GM23338 (cell line): ENCODE measurements around the gene ARHGEF38. TPM values are rescaled to one million over a fixed set of nuclear protein-coding genes. Genes with fewer than 3 reads are reported as not detected.

ENCODE experiments used
- ATAC-seq: fragments of 200-7000 bp; cut with Tn5 transposase; 3 replicates; pipeline ENCODE4 v1.9.1; 2020
- DNase-seq: peaks from one replicate; pipeline ENCODE4 v3.0.0-alpha.2; 2015; ENCODE audit warnings: low spot score
- H2AFZ ChIP-seq: fragments of 200-600 bp; sonication (generic); 2 replicates; pipeline ENCODE4 v1.8.0; 2016; ENCODE audit warnings: antibody characterized with exemption, mild to moderate bottlenecking, moderate library complexity
- H3F3A ChIP-seq: fragments of 200-600 bp; sonication (generic); replicated peaks from 2 replicates; pipeline ENCODE4 v1.8.0; 2017; ENCODE audit warnings: antibody characterized with exemption, mixed run types, low read depth
- H3K27ac ChIP-seq: fragments of 200-600 bp; sonication (generic); 2 replicates; pipeline ENCODE4 v1.6.1; 2016; ENCODE audit warnings: low read depth
- H3K27me3 ChIP-seq: fragments of 200-600 bp; sonication (generic); 2 replicates; pipeline ENCODE4 v1.8.0; 2016; ENCODE audit warnings: mild to moderate bottlenecking, mixed run types, moderate library complexity; ENCODE audit not compliant: insufficient read depth
- H3K36me3 ChIP-seq: fragments of 200-600 bp; sonication (generic); 2 replicates; pipeline ENCODE4 v1.8.0; 2016; ENCODE audit warnings: mild to moderate bottlenecking; ENCODE audit not compliant: insufficient read depth
- H3K4me1 ChIP-seq: fragments of 200-600 bp; sonication (generic); 2 replicates; pipeline ENCODE4 v1.8.0; 2016; ENCODE audit warnings: mild to moderate bottlenecking, moderate library complexity; ENCODE audit not compliant: insufficient read depth
- H3K4me2 ChIP-seq: fragments of 200-600 bp; sonication (generic); 2 replicates; pipeline ENCODE4 v1.7.1; 2017; ENCODE audit warnings: mixed run types
- H3K4me3 ChIP-seq: fragments of 200-600 bp; sonication (generic); 2 replicates; pipeline ENCODE4 v1.6.1; 2016; ENCODE audit warnings: mixed run types
- H3K79me2 ChIP-seq: fragments of 200-600 bp; sonication (generic); replicated peaks from 2 replicates; pipeline ENCODE4 v1.8.0; 2017; ENCODE audit warnings: mild to moderate bottlenecking; ENCODE audit not compliant: insufficient read depth
- H3K9me2 ChIP-seq: fragments of 200-600 bp; sonication (generic); 2 replicates; pipeline ENCODE4 v1.8.0; 2017; ENCODE audit not compliant: insufficient read depth
- H4K20me1 ChIP-seq: fragments of 200-600 bp; sonication (generic); replicated peaks from 2 replicates; pipeline ENCODE4 v1.8.0; 2017; ENCODE audit warnings: mild to moderate bottlenecking; ENCODE audit not compliant: insufficient read depth
- H3K27ac Mint-ChIP-seq: 2 replicates; pipeline ENCODE4 v1.8.0; 2020; ENCODE audit warnings: inconsistent platforms, mild to moderate bottlenecking, moderate library complexity, mixed read lengths
- H3K27me3 Mint-ChIP-seq: 3 replicates; pipeline ENCODE4 v1.8.0; 2022; ENCODE audit warnings: low read depth, mild to moderate bottlenecking, moderate library complexity, mixed read lengths, inconsistent platforms; ENCODE audit not compliant: insufficient read depth, poor library complexity
- H3K36me3 Mint-ChIP-seq: 3 replicates; pipeline ENCODE4 v1.8.0; 2021; ENCODE audit warnings: low read depth, mild to moderate bottlenecking, inconsistent platforms, moderate library complexity, mixed read lengths
- H3K4me1 Mint-ChIP-seq: 3 replicates; pipeline ENCODE4 v1.8.0; 2020; ENCODE audit warnings: mild to moderate bottlenecking, inconsistent platforms, mixed read lengths
- H3K4me3 Mint-ChIP-seq: 3 replicates; pipeline ENCODE4 v1.8.0; 2021; ENCODE audit warnings: moderate library complexity, mild to moderate bottlenecking, inconsistent platforms, mixed read lengths
- H3K9me3 Mint-ChIP-seq: 3 replicates; pipeline ENCODE4 v1.8.0; 2020; ENCODE audit warnings: moderate library complexity, mild to moderate bottlenecking, inconsistent platforms, mixed read lengths
- CREB1 ChIP-seq: fragments of 250-450 bp; sonication (Bioruptor Pico); IDR thresholded peaks from 2 replicates; pipeline ENCODE4 v1.5.0; 2020; ENCODE audit warnings: low read depth, mild to moderate bottlenecking, moderate library complexity
- CTCF ChIP-seq, 2 experiments: fragments of 200-600 bp in 1 of 2; sonication (generic) in 1 of 2; conservative IDR thresholded peaks; 2 replicates each; pipeline versions ENCODE4 v1.5.1 to v1.6.1; 2016 to 2017; ENCODE audit warnings: antibody characterized with exemption in 2 of 2, low read depth in 2 of 2, mild to moderate bottlenecking in 2 of 2, moderate library complexity in 1 of 2
- ETS1 ChIP-seq: IDR thresholded peaks from 2 replicates; pipeline ENCODE4 v1.6.1; 2016; ENCODE audit warnings: antibody characterized with exemption
- EZH2 ChIP-seq: fragments of 200-600 bp; sonication (generic); IDR thresholded peaks from one replicate; pipeline ENCODE4 v1.8.0; 2017; ENCODE audit warnings: antibody characterized with exemption, mild to moderate bottlenecking, low read depth; ENCODE audit not compliant: unreplicated experiment
- EZH2phosphoT487 ChIP-seq: fragments of 200-600 bp; sonication (generic); IDR thresholded peaks from one replicate; pipeline ENCODE4 v1.8.1; 2018; ENCODE audit warnings: antibody characterized with exemption; ENCODE audit not compliant: unreplicated experiment
- JUNB ChIP-seq: IDR thresholded peaks from one replicate; pipeline ENCODE4 v1.6.1; 2016; ENCODE audit warnings: antibody characterized with exemption; ENCODE audit not compliant: unreplicated experiment
- NANOG ChIP-seq: IDR thresholded peaks from 2 replicates; pipeline ENCODE4 v1.6.1; 2016; ENCODE audit warnings: antibody characterized with exemption, borderline replicate concordance
- POLR2AphosphoS5 ChIP-seq: IDR thresholded peaks from 2 replicates; pipeline ENCODE4 v1.6.1; 2016; ENCODE audit warnings: antibody characterized with exemption, low read depth
- ZNF331 ChIP-seq: fragments of 250-450 bp; sonication (Bioruptor Pico); IDR thresholded peaks from 2 replicates; pipeline ENCODE4 v1.5.0; 2020; ENCODE audit warnings: low read depth, mild to moderate bottlenecking, moderate library complexity
- ZNF462 ChIP-seq: fragments of 250-450 bp; sonication (Bioruptor Pico); IDR thresholded peaks from 2 replicates; pipeline ENCODE4 v1.5.0; 2020; ENCODE audit warnings: mild to moderate bottlenecking, moderate library complexity
- polyA plus RNA-seq: library from polyadenylated mRNA; unstranded; fragments of >200 nt; fragmentation: Nextera tagmentation; extraction: Ambion mirVana; gene quantifications from 2 replicates; pipeline ENCODE4 v1.2.1, GENCODE V29; 2016
- total RNA-seq: library from RNA; depleted of rRNA; stranded (reverse); fragments of >200 nt; shearing (Covaris generic); gene quantifications from 2 replicates; pipeline ENCODE4 v1.2.3, GENCODE V29; 2014
- TF ChIP-seq, protein P1 (sequence below): IDR thresholded peaks from one replicate; pipeline ENCODE4 v1.6.1; 2018; ENCODE audit warnings: antibody characterized with exemption; ENCODE audit not compliant: unreplicated experiment

Gene ARHGEF38
- total and polyA plus RNA-seq, 2 experiments from 2014 or later = 0.58 TPM; not detected in 1

- TF ChIP-seq, protein P1, sequence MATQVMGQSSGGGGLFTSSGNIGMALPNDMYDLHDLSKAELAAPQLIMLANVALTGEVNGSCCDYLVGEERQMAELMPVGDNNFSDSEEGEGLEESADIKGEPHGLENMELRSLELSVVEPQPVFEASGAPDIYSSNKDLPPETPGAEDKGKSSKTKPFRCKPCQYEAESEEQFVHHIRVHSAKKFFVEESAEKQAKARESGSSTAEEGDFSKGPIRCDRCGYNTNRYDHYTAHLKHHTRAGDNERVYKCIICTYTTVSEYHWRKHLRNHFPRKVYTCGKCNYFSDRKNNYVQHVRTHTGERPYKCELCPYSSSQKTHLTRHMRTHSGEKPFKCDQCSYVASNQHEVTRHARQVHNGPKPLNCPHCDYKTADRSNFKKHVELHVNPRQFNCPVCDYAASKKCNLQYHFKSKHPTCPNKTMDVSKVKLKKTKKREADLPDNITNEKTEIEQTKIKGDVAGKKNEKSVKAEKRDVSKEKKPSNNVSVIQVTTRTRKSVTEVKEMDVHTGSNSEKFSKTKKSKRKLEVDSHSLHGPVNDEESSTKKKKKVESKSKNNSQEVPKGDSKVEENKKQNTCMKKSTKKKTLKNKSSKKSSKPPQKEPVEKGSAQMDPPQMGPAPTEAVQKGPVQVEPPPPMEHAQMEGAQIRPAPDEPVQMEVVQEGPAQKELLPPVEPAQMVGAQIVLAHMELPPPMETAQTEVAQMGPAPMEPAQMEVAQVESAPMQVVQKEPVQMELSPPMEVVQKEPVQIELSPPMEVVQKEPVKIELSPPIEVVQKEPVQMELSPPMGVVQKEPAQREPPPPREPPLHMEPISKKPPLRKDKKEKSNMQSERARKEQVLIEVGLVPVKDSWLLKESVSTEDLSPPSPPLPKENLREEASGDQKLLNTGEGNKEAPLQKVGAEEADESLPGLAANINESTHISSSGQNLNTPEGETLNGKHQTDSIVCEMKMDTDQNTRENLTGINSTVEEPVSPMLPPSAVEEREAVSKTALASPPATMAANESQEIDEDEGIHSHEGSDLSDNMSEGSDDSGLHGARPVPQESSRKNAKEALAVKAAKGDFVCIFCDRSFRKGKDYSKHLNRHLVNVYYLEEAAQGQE = no peak
- TF ChIP-seq ETS1 (no peak), EZH2phosphoT487 (no peak), NANOG (no peak), CTCF (conservative IDR thresholded peaks at IDR 0.05; ENCODE audit: low read depth in 2 of 2) (no peak)
These were observed 6.3 kb upstream of the ARHGEF38 start (continued) for GRCh38 chr4:105546086-105546485.

- Mint-ChIP-seq H3K27me3 (peaks cover 38% of the 10 kb centered on the region), H3K9me3 (no peaks in the 10 kb centered on the region), H3K4me1 (peaks cover 7% of the 10 kb centered on the region; the same call in 2 of the 3 replicates), H3K36me3 (no peaks in the 10 kb centered on the region), H3K27ac (no peak overlapping the region), H3K4me3 (no peak overlapping the region)
- Histone ChIP-seq H3K4me2 (no peak overlapping the region), H2AFZ (no peak overlapping the region), H3K27me3 (peaks cover 94% of the 10 kb centered on the region), H3F3A (no peaks in the 10 kb centered on the region), H3K4me3 (no peak overlapping the region), H3K79me2 (no peaks in the 10 kb centered on the region), H3K27ac (no peak overlapping the region), H4K20me1 (no peaks in the 10 kb centered on the region; the same call in none of the 2 replicates), H3K36me3 (no peaks in the 10 kb centered on the region), H3K4me1 (no peaks in the 10 kb centered on the region), H3K9me2 (no peaks in the 10 kb centered on the region)
- TF ChIP-seq ETS1 (no peak), EZH2 (no peak), CREB1 (CRISPR knock-in tag) (no peak), EZH2phosphoT487 (no peak), JUNB (no peak), ZNF462 (CRISPR knock-in tag) (no peak), NANOG (no peak), ZNF331 (CRISPR knock-in tag) (no peak), POLR2AphosphoS5 (no peak)
- DNase-seq = no peak
- no peak for ATAC-seq
These were observed 4.7 kb upstream of the ARHGEF38 start for GRCh38 chr4:105547769-105548168.
